ENCODE data around the gene SCYGR7.

The SCYGR7 gene

DNA sequence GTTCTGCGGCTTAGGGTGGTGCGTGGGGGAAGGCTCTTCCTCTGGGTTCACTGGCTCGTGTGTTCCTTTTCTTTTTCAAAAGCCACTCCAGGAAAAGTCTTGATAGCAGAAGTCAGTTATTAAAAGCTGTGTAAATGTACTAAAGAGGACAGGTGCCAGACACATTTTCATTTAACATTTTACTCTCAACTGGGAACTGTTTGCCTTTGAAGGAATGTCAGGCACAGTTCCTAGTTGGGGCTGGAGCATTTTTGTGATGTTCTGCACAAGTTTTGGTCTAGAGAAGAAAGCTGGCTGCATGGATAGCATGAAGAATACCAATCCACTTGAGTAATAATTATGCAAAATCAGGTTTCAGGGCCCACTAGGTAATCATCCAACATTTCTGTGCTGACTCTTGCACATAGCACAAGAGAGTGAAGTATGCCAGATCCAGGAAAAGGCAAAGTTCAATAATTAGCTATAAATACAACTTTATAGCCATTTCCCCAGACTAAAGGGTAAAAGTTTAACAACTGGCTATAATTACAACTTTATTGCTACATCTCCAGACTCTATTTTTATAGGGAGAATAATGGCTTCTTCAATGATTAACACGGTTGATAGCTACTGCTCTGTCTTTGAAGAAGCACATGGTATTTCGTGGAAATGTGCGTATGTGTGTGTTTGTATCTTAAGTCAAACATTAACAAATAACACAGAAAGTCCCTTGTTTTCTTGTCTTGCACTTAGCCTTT is 33.8 kb downstream of the SCYGR7 start:
- no peaks in the 10 kb centered on the region for H3K36me3 ChIP-seq
- H3K27ac ChIP-seq: no peak overlapping the region
- TF ChIP-seq, protein P1, sequence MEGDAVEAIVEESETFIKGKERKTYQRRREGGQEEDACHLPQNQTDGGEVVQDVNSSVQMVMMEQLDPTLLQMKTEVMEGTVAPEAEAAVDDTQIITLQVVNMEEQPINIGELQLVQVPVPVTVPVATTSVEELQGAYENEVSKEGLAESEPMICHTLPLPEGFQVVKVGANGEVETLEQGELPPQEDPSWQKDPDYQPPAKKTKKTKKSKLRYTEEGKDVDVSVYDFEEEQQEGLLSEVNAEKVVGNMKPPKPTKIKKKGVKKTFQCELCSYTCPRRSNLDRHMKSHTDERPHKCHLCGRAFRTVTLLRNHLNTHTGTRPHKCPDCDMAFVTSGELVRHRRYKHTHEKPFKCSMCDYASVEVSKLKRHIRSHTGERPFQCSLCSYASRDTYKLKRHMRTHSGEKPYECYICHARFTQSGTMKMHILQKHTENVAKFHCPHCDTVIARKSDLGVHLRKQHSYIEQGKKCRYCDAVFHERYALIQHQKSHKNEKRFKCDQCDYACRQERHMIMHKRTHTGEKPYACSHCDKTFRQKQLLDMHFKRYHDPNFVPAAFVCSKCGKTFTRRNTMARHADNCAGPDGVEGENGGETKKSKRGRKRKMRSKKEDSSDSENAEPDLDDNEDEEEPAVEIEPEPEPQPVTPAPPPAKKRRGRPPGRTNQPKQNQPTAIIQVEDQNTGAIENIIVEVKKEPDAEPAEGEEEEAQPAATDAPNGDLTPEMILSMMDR (IDR thresholded peaks at IDR 0.05): no peak
- no peaks in the 10 kb centered on the region for H3K4me1 ChIP-seq (ENCODE audit: control insufficient read depth in 1 of 2, insufficient read depth in 1 of 2, low read depth in 1 of 2, low read length in 1 of 2)
- no peaks in the 10 kb centered on the region for H3K27me3 ChIP-seq
- H3K4me3 ChIP-seq (ENCODE audit: low read depth in 1 of 2, low read length in 1 of 2): no peak overlapping the region
- no peaks in the 10 kb centered on the region for H3K9me3 ChIP-seq

GRCh38 chr2:227765788-227766372 is 37.7 kb downstream of the SCYGR7 start:
- Histone ChIP-seq H3K4me3 (ENCODE audit: low read depth in 1 of 2, low read length in 1 of 2) (no peak overlapping the region), H3K9me3 (no peaks in the 10 kb centered on the region), H3K27ac (no peak overlapping the region), H3K36me3 (no peaks in the 10 kb centered on the region), H3K4me1 (ENCODE audit: control insufficient read depth in 1 of 2, insufficient read depth in 1 of 2, low read depth in 1 of 2, low read length in 1 of 2) (no peaks in the 10 kb centered on the region), H3K27me3 (no peaks in the 10 kb centered on the region)
- TF ChIP-seq, protein P1 (IDR thresholded peaks at IDR 0.05): no peak

- Histone ChIP-seq H3K36me3 (no peaks in the 10 kb centered on the region), H3K27me3 (no peaks in the 10 kb centered on the region), H3K4me3 (ENCODE audit: low read depth in 1 of 2, low read length in 1 of 2) (no peak overlapping the region), H3K4me1 (ENCODE audit: control insufficient read depth in 1 of 2, insufficient read depth in 1 of 2, low read depth in 1 of 2, low read length in 1 of 2) (no peaks in the 10 kb centered on the region), H3K27ac (no peak overlapping the region), H3K9me3 (no peaks in the 10 kb centered on the region)
- TF ChIP-seq, protein P1 (IDR thresholded peaks at IDR 0.05): no peak
These were observed 38.3 kb downstream of the SCYGR7 start for GRCh38 chr2:227766373-227766883.

GRCh38 chr2:227767830-227768229 is 39.7 kb downstream of the SCYGR7 start:
- TF ChIP-seq, protein P1 (IDR thresholded peaks at IDR 0.05): no peak
- no peak overlapping the region for H3K27ac ChIP-seq
- no peaks in the 10 kb centered on the region for H3K27me3 ChIP-seq
- H3K9me3 ChIP-seq: no peaks in the 10 kb centered on the region
- H3K36me3 ChIP-seq: no peaks in the 10 kb centered on the region
- H3K4me3 ChIP-seq (ENCODE audit: low read depth in 1 of 2, low read length in 1 of 2): no peak overlapping the region
- H3K4me1 ChIP-seq (ENCODE audit: control insufficient read depth in 1 of 2, insufficient read depth in 1 of 2, low read depth in 1 of 2, low read length in 1 of 2): no peaks in the 10 kb centered on the region

DNA sequence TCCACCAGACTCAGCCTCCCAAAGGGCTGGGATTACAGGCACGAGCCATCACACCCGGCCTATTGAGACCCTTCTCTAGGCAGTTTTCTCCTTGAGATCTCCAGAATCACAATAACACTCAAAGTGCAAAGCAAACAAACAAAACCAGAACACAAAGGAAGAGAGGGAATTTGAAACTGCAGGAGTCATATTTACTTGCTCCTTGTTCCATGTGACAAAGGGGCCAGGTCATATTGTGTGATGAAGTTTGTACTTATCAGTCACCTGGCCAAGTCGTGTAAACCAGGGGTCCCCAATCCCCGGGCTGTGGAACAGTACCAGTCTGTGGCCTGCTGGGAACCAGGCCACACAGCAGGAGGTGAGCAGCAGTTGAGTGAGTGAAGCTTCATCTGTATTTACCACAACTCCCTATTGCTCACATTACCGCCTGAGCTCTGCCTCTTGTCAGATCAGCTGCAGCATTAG is 44.1 kb downstream of the SCYGR7 start:
- no peaks in the 10 kb centered on the region for H3K27me3 ChIP-seq
- no peaks in the 10 kb centered on the region for H3K4me1 ChIP-seq (ENCODE audit: control insufficient read depth in 1 of 2, insufficient read depth in 1 of 2, low read depth in 1 of 2, low read length in 1 of 2)
- no peak overlapping the region for H3K27ac ChIP-seq
- H3K4me3 ChIP-seq (ENCODE audit: low read depth in 1 of 2, low read length in 1 of 2): no peak overlapping the region
- H3K9me3 ChIP-seq: no peaks in the 10 kb centered on the region
- TF ChIP-seq, protein P1 (IDR thresholded peaks at IDR 0.05): no peak
- H3K36me3 ChIP-seq: no peaks in the 10 kb centered on the region

Measured in neutrophil (primary cell).